Measurements from ENCODE around the gene TNFSF4.
"Not testable (repeated sequence)": the region's sequence is repeated elsewhere in the genome, so short reads cannot be mapped to it uniquely, and the experiment has no call there.

Gene TNFSF4

DNA sequence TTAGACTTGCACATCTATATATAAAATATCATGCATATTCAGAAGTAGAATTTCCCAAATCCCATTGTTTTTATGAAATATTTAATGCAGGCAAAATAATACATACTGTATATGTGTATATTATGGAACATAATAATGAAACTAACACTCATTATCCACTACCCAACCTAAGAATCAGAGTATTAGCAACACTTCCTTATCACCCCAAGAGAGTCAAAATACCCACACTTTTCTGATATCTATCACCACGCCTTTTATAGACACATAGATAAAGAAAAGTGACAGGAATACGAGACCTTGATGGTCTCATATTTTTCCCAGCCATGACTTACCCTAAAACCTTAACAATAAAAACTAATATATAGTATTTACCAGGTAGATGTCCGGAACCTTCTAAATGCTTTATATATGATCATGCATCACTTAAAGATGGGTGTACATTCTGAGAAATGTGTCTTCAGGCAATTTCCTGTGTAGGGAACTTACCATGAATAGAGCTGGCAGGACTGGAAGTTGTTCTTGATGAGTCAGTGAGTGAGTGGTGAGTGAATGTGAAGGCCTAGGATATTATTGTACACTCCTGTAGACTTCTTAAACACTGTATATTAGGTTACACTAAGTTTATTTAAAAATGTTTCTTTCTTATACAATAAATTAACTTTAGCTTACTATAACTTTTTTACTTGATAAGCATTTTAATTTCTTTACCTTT lies 45.5 kb downstream of the TNFSF4 start:
- peak; percentile 79 for ATAC-seq
- peaks cover under 1 to 6% of the 10 kb centered on the region in 2 donors for H3K9me3 Mint-ChIP-seq
- H3K4me1 Mint-ChIP-seq, result no peaks in the 10 kb centered on the region
- no peak overlapping the region for H3K4me3 Mint-ChIP-seq
- H3K27me3 Mint-ChIP-seq, result no peaks in the 10 kb centered on the region
- no peak overlapping the region for H3K27ac Mint-ChIP-seq
- DNase-seq, result no peak

DNA sequence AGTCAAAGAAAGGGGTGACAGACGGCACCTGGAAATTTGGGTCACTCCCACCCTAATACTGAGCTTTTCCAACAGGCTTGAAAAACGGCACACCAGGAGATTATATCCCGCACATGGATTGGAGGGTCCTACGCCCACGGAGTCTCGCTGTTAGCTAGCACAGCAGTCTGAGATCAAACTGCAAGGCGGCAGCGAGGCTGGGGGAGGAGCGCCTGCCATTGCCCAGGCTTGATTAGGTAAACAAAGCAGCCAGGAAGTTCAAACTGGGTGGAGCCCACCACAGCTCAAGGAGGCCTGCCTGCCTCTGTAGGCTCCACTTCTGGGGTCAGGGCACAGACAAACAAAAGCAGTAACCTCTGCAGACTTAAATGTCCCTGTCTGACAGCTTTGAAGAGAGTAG lies 53.2 kb downstream of the TNFSF4 start:
- H3K4me3 Mint-ChIP-seq, H3K27ac Mint-ChIP-seq, ATAC-seq, DNase-seq, H3K27me3 Mint-ChIP-seq, H3K4me1 Mint-ChIP-seq: not testable (repeated sequence)
- peaks cover 12 to 35% of the 10 kb centered on the region in 2 donors for H3K9me3 Mint-ChIP-seq

DNA sequence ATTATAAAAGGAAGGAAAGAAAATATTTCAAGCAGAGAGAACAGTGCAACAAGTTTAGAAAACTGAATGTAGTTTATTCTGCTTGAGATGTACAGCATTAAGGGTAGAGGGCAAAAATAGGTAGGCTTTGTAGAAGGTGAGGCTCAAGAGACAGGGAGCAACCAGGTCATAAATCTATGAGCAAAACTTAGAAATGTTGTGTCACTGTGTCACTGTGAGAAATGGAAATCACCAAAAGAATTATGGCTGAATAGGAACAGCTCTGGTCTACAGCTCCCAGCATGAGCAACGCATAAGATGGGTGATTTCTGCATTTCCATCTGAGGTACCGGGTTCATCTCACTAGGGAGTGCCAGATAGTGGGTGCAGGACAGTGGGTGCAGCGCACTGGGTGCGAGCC lies 53.6 kb downstream of the TNFSF4 start:
- Mint-ChIP-seq H3K27me3 (no peaks in the 10 kb centered on the region), H3K4me3 (no peak overlapping the region), H3K9me3 (peaks cover 12 to 35% of the 10 kb centered on the region in 2 donors), H3K27ac (no peak overlapping the region), H3K4me1 (peaks cover 7% of the 10 kb centered on the region)
- DNase-seq (no peak), ATAC-seq (no peak)

DNA sequence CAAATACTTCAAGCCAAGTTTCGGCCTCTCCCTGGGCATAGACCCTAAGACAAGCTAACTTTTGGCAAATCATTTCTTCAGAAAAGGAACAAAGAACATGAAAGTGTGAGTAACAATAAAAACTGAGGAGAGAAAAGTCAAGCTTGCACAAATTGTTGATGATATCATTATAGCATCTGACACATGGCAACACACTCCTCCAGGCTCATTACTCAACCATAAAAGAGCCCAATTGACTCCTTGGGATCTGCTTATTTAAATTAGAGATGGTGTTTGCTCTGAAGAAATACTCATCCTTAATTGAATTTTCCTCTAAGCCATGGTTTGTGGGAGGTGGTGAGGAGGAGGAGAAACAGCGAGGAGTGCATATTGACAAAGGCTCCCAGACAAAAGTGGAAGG lies 54.5 kb downstream of the TNFSF4 start:
- Mint-ChIP-seq H3K27me3 (peaks cover under 1% of the 10 kb centered on the region), H3K4me1 (peaks cover 7% of the 10 kb centered on the region), H3K4me3 (no peak overlapping the region), H3K9me3 (peaks cover 13 to 38% of the 10 kb centered on the region in 2 donors), H3K27ac (no peak overlapping the region)
- ATAC-seq (no peak), DNase-seq (no peak)

DNA sequence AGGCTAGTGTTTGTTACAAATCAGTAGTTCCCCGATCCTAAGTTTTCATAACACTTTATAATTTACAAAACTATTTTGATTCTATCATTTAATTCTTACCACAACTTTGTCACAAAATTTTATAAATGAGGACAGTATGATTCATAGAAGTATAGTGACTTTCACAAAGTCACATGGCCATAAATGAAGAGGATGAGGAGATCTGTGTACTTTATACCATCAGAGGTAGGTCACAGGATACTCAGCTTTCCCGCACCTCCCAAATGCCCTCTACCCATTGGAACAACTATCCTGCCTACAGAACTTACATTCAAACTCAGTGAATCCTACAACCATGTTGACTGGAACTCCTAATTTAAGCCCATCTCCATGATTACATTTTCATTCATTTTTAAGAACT lies 56.3 kb downstream of the TNFSF4 start:
- Mint-ChIP-seq H3K4me1 (peaks cover 7% of the 10 kb centered on the region), H3K9me3 (peaks cover 24 to 47% of the 10 kb centered on the region in 2 donors), H3K27me3 (peaks cover 13% of the 10 kb centered on the region), H3K4me3 (no peak overlapping the region), H3K27ac (peak overlapping the region in 1 of 2 donors; percentile 2)
- no peak for ATAC-seq
- no peak for DNase-seq

DNA sequence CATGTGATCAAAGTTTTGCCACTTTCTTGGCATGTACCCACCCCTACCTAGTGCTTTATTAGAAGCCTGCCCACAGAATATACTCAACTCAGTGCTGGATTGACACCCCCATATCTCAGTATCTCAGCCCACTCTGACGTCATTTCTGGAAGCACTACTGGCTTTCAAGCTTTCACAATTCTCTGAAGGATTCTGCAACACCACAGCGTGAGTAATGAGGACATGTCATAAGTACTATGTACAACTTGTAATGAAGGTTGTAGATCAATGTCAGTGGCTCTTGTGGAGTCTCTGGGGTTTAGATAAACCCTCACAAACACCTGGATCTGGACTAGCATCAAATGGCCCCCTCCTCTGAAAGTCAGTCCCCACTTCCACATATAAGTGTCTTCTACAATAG lies 57.2 kb downstream of the TNFSF4 start:
- no peak for DNase-seq

DNA sequence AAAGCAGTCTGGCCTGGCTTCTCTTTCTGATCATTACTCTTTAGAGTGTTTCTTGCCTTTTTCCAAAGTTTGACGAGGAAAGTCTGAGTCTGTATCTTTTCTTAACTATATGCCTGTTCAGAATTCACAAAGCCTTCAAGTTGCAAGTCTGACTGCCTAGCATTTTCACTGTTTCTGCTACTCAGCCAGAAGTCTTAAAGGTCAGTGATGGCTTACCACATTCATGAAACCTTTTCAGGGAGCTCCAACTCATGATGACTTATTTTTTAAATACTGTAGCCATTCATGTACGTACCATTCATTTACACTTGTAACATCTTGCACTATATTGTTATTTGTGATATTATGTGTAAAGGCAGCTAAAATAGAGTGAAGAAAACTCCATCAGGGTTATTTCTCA lies 58.2 kb downstream of the TNFSF4 start:
- no peak overlapping the region for H3K4me3 Mint-ChIP-seq
- H3K27ac Mint-ChIP-seq, result no peak overlapping the region
- no peak for ATAC-seq
- no peak for DNase-seq
- peaks cover 7% of the 10 kb centered on the region for H3K4me1 Mint-ChIP-seq
- H3K27me3 Mint-ChIP-seq, result peaks cover 20% of the 10 kb centered on the region
- H3K9me3 Mint-ChIP-seq, result peaks cover 40 to 51% of the 10 kb centered on the region in 2 donors

More for the DNA sequence above, 57.2 kb downstream of the TNFSF4 start:
- Mint-ChIP-seq H3K27ac (no peak overlapping the region), H3K4me1 (peaks cover 7% of the 10 kb centered on the region), H3K27me3 (peaks cover 18% of the 10 kb centered on the region), H3K9me3 (peaks cover 33 to 50% of the 10 kb centered on the region in 2 donors), H3K4me3 (no peak overlapping the region)
- peak; percentile 39 for ATAC-seq

DNA sequence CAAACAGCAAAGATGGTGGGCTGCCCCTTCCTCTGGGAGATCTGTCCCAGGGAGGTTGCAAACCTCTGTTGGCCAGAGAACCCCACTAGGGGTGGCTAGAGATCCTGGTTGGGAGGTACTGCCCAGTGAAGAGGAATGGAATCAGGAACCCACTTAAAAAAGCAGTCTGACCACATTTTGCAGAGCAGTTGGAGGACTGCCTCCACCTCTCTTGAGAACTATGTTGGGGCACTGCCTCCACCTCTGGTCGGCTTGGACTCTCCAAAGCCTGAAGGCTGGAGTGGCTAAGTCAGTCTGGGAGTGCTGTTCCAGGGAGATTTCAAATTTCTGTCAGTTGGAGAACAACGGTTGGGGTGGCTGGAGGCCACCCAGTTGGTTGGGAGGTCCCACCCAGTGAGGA lies 58.6 kb downstream of the TNFSF4 start:
- ATAC-seq (no peak), DNase-seq (no peak)
- H3K9me3 Mint-ChIP-seq, result peaks cover 42 to 51% of the 10 kb centered on the region in 2 donors
- no peak overlapping the region for H3K27ac Mint-ChIP-seq
- H3K4me3 Mint-ChIP-seq, result no peak overlapping the region
- peaks cover 20% of the 10 kb centered on the region for H3K27me3 Mint-ChIP-seq
- H3K4me1 Mint-ChIP-seq, result peaks cover 7% of the 10 kb centered on the region

DNA sequence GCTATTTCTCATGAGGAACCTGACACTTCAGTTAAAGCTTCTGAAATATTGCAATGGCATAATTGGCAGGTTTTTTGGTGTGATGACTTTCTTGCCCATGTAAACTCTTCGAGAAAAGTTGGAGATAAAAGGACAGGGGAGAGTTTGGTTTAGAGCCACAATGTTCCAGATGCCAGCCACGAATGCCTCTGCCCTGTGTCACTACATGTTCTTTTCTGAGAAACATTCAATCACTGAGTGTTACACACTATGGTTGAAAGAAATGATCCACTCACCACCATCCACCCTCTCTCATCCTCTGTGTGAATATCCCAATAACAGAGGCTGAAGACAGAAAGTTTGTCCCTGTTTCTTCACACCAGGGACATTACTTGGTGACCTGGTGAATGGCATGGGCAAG lies 66.4 kb downstream of the TNFSF4 start:
- H3K27ac Mint-ChIP-seq, result no peak overlapping the region
- peaks cover 6% of the 10 kb centered on the region for H3K27me3 Mint-ChIP-seq
- ATAC-seq (no peak), DNase-seq (no peak)
- peaks cover 26 to 37% of the 10 kb centered on the region in 2 donors for H3K9me3 Mint-ChIP-seq
- no peaks in the 10 kb centered on the region for H3K4me1 Mint-ChIP-seq
- no peak overlapping the region for H3K4me3 Mint-ChIP-seq

DNA sequence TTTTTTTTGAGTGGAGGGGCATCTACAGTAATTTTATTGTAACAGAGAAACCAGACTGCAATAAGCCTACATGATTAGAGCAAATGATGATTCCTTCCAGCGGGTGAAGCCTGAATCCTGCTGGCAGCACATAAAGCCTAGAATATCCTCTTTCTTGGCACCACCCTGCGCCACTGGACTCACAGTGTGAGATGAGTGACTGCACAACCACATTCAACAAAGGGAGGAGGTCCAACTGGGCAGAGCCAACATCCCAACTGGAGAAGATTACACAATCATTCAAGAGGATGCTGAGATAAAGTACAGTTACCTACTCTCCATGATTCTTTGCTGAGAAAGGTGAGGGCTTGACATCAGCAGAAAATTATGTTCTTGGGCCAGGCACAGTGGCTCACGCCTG lies 67.4 kb downstream of the TNFSF4 start:
- H3K27ac Mint-ChIP-seq, result peak overlapping the region in 1 of 2 donors; percentile 30
- H3K4me3 Mint-ChIP-seq, result no peak overlapping the region
- no peak for DNase-seq
- H3K9me3 Mint-ChIP-seq, result peaks cover 15 to 27% of the 10 kb centered on the region in 2 donors
- no peak for ATAC-seq
- no peaks in the 10 kb centered on the region for H3K4me1 Mint-ChIP-seq
- peaks cover under 1% of the 10 kb centered on the region for H3K27me3 Mint-ChIP-seq

DNA sequence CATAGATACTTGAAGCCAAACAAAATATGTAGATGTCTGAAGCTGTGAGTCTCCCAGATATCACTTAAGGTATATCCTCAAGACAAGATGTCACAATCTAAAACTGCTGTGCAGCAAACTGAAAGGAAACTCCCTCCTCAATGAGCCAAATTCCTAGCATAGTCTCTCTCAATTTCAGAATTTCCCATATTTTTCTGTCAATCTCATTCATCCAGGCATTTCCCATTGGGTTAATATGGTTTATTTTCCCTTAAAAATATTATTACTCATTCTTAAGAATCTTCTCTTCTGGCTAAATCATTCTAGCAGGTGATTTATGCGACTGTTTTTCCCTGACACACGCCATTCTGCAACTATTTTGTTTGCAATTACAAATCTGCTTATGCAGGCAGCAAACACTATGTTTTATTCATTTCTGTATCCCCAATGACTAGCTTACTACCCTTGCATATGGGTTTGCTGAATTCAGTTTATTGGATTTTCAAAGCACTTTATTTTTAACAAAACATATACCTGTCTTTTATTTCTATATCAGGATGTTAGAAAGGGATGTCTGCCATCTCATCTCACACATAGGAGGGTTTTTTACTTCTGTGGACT lies 69.9 kb downstream of the TNFSF4 start:
- H3K27me3 Mint-ChIP-seq, result no peaks in the 10 kb centered on the region
- no peak overlapping the region for H3K4me3 Mint-ChIP-seq
- DNase-seq, result no peak
- no peak overlapping the region for H3K27ac Mint-ChIP-seq
- H3K9me3 Mint-ChIP-seq, result peaks cover 0 to 7% of the 10 kb centered on the region in 2 donors
- H3K4me1 Mint-ChIP-seq, result no peaks in the 10 kb centered on the region
- no peak for ATAC-seq

DNA sequence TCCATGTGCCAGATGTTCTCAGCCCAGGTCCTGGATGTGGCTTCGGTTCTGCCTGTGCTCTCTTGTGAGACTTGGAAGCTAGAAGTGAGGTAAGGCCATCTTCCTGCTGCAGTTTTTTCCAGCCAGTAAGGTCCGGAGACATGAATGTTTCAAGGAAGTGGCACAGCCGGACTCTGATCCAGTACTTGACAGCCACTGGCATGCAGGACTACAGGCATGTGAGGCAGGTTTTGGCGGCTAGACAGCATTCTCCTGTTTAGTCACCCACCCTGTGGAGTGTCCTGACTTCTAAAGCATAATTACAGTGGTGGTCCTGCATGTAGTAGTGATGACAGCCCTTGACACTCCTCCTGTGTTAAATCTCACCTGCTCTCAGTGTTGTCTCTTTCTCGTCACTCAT lies 72.3 kb downstream of the TNFSF4 start:
- ATAC-seq (no peak), DNase-seq (no peak)
- H3K27ac Mint-ChIP-seq, result no peak overlapping the region
- no peaks in the 10 kb centered on the region for H3K27me3 Mint-ChIP-seq
- H3K9me3 Mint-ChIP-seq, result peaks cover 6 to 28% of the 10 kb centered on the region in 2 donors
- H3K4me3 Mint-ChIP-seq, result no peak overlapping the region
- H3K4me1 Mint-ChIP-seq, result no peaks in the 10 kb centered on the region

DNA sequence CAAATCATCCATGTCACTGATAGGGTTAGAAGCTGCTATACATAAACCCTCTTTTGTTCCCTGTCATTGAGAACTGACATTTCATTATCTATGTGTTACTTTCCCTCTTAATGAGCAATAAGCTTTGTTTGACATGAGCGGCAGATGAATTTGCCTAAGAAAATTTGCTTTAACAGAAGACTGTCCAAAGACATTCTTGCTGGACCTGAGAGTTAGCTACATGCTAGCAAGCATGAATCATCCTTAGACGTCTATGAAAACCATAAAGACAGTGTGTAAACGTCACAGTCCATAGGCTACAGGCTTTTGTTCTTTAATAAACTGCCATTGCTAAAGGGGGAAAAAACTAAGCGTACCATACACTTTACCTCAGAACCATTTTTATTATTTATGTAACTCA lies 73.1 kb downstream of the TNFSF4 start:
- H3K27ac Mint-ChIP-seq, result no peak overlapping the region
- DNase-seq (no peak), ATAC-seq (no peak)
- H3K4me1 Mint-ChIP-seq, result no peaks in the 10 kb centered on the region
- no peak overlapping the region for H3K4me3 Mint-ChIP-seq
- H3K9me3 Mint-ChIP-seq, result peaks cover 6 to 29% of the 10 kb centered on the region in 2 donors
- H3K27me3 Mint-ChIP-seq, result no peaks in the 10 kb centered on the region

Measured in stimulated activated naive CD8-positive, alpha-beta T cell treated with anti-CD3 and anti-CD28 coated beads, Interleukin-15, amount 100 ng/mL, for 72 hours (primary cell).